Liver (tissue), 9 donors: ENCODE data around the gene GPRIN3. TPM values are rescaled to one million over a fixed set of nuclear protein-coding genes. Genes with fewer than 3 reads are reported as not detected.

Experiments
- DNase-seq: peaks from one replicate; pipeline ENCODE4 v3.0.0-alpha.2; 2017; ENCODE audit warnings: low spot score
- H3K27ac ChIP-seq, 2 donors: one replicate each; pipeline ENCODE4 v1.7.0; 2013; ENCODE audit warnings: inconsistent platforms in 2 of 2, low read length in 2 of 2, control low read depth in 1 of 2, low read depth in 1 of 2, mild to moderate bottlenecking in 1 of 2
- H3K27me3 ChIP-seq, 4 donors: one replicate each; pipeline versions ENCODE4 v1.6.1 to v1.7.0; 2013; ENCODE audit warnings: low read length in 3 of 4, inconsistent platforms in 1 of 4, mild to moderate bottlenecking in 1 of 4, moderate library complexity in 1 of 4; ENCODE audit not compliant: control insufficient read depth in 4 of 4, insufficient read depth in 4 of 4
- H3K36me3 ChIP-seq, 4 donors: one replicate each; pipeline versions ENCODE4 v1.6.1 to v1.7.0; 2013; ENCODE audit warnings: low read length in 3 of 4, mild to moderate bottlenecking in 3 of 4, low read depth in 1 of 4, moderate library complexity in 1 of 4; ENCODE audit not compliant: control insufficient read depth in 4 of 4, insufficient read depth in 3 of 4
- H3K4me1 ChIP-seq, 4 donors: one replicate each; pipeline versions ENCODE4 v1.6.1 to v1.7.0; 2013; ENCODE audit warnings: low read length in 3 of 4, mild to moderate bottlenecking in 3 of 4, moderate library complexity in 1 of 4; ENCODE audit not compliant: control insufficient read depth in 4 of 4, insufficient read depth in 4 of 4
- H3K4me3 ChIP-seq, 3 donors: one replicate each; pipeline versions ENCODE4 v1.6.1 to v1.7.0; 2013; ENCODE audit warnings: low read length in 3 of 3, control low read depth in 1 of 3, low read depth in 1 of 3, mild to moderate bottlenecking in 1 of 3
- H3K9ac ChIP-seq, 2 donors: one replicate each; pipeline ENCODE4 v1.7.0; 2013; ENCODE audit warnings: low read length in 2 of 2, mild to moderate bottlenecking in 2 of 2, moderate library complexity in 2 of 2, control low read depth in 1 of 2, low read depth in 1 of 2
- H3K9me3 ChIP-seq, 4 donors: one replicate each; pipeline versions ENCODE4 v1.6.1 to v1.7.0; 2013; ENCODE audit warnings: low read length in 3 of 4; ENCODE audit not compliant: control insufficient read depth in 4 of 4
- CTCF ChIP-seq: fragments of 150-350 bp; IDR thresholded peaks from 2 replicates; pipeline ENCODE4 v1.5.1; 2017; ENCODE audit warnings: improper control_type of control experiment, low read depth, low read length; ENCODE audit not compliant: missing input control
- EGR1 ChIP-seq, 2 donors: IDR thresholded peaks; 2 replicates each; pipeline ENCODE4 v1.6.1; 2016 to 2018; ENCODE audit warnings: antibody characterized with exemption in 2 of 2, low read depth in 2 of 2
- FOXA2 ChIP-seq: IDR thresholded peaks from 2 replicates; pipeline ENCODE4 v1.6.1; 2016; ENCODE audit warnings: antibody characterized with exemption
- HNF4A ChIP-seq, 2 donors: conservative IDR thresholded peaks; 2 replicates each; pipeline ENCODE4 v1.6.1; 2016; ENCODE audit warnings: antibody characterized with exemption in 2 of 2, mild to moderate bottlenecking in 2 of 2
- HNF4G ChIP-seq: IDR thresholded peaks from 2 replicates; pipeline ENCODE4 v1.6.1; 2016; ENCODE audit warnings: antibody characterized with exemption
- JUND ChIP-seq, 2 donors: IDR thresholded peaks; 2 replicates each; pipeline ENCODE4 v1.6.1; 2016; ENCODE audit warnings: antibody characterized with exemption in 2 of 2
- RAD21 ChIP-seq, 2 donors: IDR thresholded peaks; 2 replicates each; pipeline ENCODE4 v1.6.1; 2016; ENCODE audit warnings: antibody characterized with exemption in 2 of 2, mild to moderate bottlenecking in 2 of 2
- REST ChIP-seq: IDR thresholded peaks from 2 replicates; pipeline ENCODE4 v1.6.1; 2016; ENCODE audit warnings: antibody characterized with exemption, mild to moderate bottlenecking
- RXRA ChIP-seq, 2 donors: IDR thresholded peaks; 2 replicates each; pipeline ENCODE4 v1.6.1; 2017 to 2018; ENCODE audit warnings: antibody characterized with exemption in 2 of 2, mild to moderate bottlenecking in 1 of 2
- YY1 ChIP-seq: IDR thresholded peaks from 2 replicates; pipeline ENCODE4 v1.6.1; 2016; ENCODE audit warnings: antibody characterized with exemption, mild to moderate bottlenecking
- WGBS: extraction: QIAGEN DNeasy Blood & Tissue Kit; methylation state at CpG from one replicate; pipeline ENCODE4 v1.1.7; 2013; 5-methylcytosine and 5-hydroxymethylcytosine counted together
- polyA plus RNA-seq, 2 donors: library from polyadenylated mRNA; stranded (reverse) in 1 of 2; unstranded in 1 of 2; fragments of 200-250 nt in 1 of 2; fragments of >200 nt in 1 of 2; fragmentation: Nextera tagmentation in 1 of 2; extraction: Ambion mirVana in 1 of 2; gene quantifications; one replicate each; pipeline versions ENCODE4 v1.2.1 to v1.2.3, GENCODE V29; 2013 to 2015
- total RNA-seq, 2 donors: library from RNA; depleted of rRNA; stranded (reverse); fragments of >200 nt; gene quantifications; one replicate each; pipeline ENCODE4 v1.2.3, GENCODE V29; 2014
- TF ChIP-seq, protein P1 (sequence below): IDR thresholded peaks from 2 replicates; pipeline ENCODE4 v1.6.1; 2016; ENCODE audit warnings: antibody characterized with exemption
- TF ChIP-seq, protein P2 (sequence below): IDR thresholded peaks from 2 replicates; pipeline ENCODE4 v1.6.1; 2016; ENCODE audit warnings: antibody characterized with exemption
- TF ChIP-seq, protein P3 (sequence below): IDR thresholded peaks from 2 replicates; pipeline ENCODE4 v1.6.1; 2016; ENCODE audit warnings: antibody characterized with exemption
- donor health status: healthy.
- donor health status: healthy.
- donor health status: healthy.
- donor health status: healthy.
- donor health status: healthy.

The GPRIN3 gene
- total and polyA plus RNA-seq, 4 donors, result 0.25 to 1.5 (median 0.95) TPM

DNA sequence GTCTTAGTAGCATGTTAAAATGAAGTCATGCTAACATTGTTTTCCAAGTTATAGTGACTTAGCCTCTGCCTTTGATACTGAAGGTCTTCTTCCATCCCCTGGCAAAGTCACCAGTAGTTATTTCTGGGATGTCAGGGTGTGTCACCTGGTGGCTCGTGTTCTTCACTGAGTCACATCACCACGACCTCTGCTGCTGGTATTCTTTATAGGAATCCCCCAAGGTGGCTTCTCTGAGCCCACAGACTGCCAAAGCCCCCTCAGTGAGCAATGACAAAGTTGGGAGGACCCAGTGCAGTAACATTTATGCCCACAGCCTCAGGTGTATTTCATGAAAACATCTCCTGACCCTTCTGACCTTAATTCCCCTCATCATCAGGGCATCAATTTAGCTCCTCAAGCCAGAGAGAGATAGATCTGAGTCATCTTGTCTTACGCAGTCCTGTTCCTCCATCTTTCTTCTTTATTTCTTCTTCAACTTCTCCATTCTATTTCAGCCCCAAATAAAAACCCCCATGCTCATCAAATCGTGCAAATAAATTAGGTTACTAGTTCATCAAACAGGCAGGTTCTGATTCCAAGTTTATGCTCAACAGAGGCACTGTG is 29.3 kb upstream of the GPRIN3 start (continued):
- TF ChIP-seq REST, result no peak

DNA sequence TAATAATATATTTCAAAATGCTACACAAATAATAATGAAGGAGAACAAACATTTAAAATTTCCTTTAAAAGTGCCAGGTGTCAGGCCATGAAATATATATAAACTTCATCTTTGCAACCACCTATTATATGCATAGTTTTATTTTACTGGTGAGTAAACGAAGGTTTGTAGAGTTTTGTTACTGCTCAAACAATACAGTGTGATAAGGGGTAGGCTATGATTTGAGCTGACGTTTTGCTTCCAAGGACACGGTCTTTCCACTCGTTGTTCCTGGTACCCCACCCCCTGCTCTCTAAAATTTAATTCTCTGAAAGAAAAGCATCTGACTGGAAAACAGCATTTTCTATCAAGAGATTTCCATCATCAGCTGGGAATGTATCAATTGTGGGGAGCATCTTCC is 27.2 kb upstream of the GPRIN3 start:
- 37% methylated on average over 4 of the region's 4 CpGs for WGBS
- DNase-seq, result no peak
- TF ChIP-seq, protein P1, sequence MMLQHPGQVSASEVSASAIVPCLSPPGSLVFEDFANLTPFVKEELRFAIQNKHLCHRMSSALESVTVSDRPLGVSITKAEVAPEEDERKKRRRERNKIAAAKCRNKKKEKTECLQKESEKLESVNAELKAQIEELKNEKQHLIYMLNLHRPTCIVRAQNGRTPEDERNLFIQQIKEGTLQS, result no peak
- TF ChIP-seq, protein P2, sequence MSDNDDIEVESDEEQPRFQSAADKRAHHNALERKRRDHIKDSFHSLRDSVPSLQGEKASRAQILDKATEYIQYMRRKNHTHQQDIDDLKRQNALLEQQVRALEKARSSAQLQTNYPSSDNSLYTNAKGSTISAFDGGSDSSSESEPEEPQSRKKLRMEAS, result no peak
- TF ChIP-seq HNF4G (no peak), HNF4A (conservative IDR thresholded peaks at IDR 0.05) (no peak), EGR1 (IDR thresholded peaks at IDR 0.05; ENCODE audit: low read depth in 2 of 2) (no peak), JUND (IDR thresholded peaks at IDR 0.05) (no peak), RXRA (IDR thresholded peaks at IDR 0.05) (no peak), RAD21 (IDR thresholded peaks at IDR 0.05) (no peak), YY1 (no peak)

DNA sequence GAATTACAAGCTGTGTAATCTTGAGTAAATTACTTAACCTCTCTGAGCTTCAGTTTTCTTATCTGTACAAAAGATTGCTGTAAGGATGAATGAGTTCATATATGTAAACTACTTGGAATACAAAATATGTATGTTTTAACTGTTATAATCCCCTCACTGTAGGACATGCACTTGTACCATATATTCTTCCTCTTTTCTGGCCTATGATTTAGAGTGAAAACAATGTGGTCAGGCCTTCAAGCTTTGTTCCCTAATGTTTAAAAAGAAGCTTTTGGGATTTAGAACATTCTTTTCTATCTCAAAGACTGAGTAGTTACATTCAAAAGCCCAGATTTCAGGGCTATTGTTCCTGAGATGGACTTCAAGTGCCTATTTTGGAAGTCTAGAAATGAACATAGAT is 26.7 kb upstream of the GPRIN3 start:
- H3K27me3 ChIP-seq, result no peaks in the 10 kb centered on the region
- no peak overlapping the region for H3K9ac ChIP-seq
- H3K4me3 ChIP-seq, result no peak overlapping the region
- no peaks in the 10 kb centered on the region for H3K4me1 ChIP-seq
- no peak overlapping the region for H3K27ac ChIP-seq
- DNase-seq, result no peak
- no peaks in the 10 kb centered on the region for H3K36me3 ChIP-seq
- H3K9me3 ChIP-seq, result no peaks in the 10 kb centered on the region
- TF ChIP-seq HNF4G, result no peak
- TF ChIP-seq CTCF, result no peak
- TF ChIP-seq, protein P3, sequence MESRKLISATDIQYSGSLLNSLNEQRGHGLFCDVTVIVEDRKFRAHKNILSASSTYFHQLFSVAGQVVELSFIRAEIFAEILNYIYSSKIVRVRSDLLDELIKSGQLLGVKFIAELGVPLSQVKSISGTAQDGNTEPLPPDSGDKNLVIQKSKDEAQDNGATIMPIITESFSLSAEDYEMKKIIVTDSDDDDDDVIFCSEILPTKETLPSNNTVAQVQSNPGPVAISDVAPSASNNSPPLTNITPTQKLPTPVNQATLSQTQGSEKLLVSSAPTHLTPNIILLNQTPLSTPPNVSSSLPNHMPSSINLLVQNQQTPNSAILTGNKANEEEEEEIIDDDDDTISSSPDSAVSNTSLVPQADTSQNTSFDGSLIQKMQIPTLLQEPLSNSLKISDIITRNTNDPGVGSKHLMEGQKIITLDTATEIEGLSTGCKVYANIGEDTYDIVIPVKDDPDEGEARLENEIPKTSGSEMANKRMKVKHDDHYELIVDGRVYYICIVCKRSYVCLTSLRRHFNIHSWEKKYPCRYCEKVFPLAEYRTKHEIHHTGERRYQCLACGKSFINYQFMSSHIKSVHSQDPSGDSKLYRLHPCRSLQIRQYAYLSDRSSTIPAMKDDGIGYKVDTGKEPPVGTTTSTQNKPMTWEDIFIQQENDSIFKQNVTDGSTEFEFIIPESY, result no peak
- TF ChIP-seq JUND (IDR thresholded peaks at IDR 0.05), result no peak
- no peak for TF ChIP-seq FOXA2

More for the DNA sequence above, 27.2 kb upstream of the GPRIN3 start:
- no peak overlapping the region for H3K27ac ChIP-seq
- no peak overlapping the region for H3K9ac ChIP-seq
- H3K9me3 ChIP-seq, result no peaks in the 10 kb centered on the region
- no peaks in the 10 kb centered on the region for H3K27me3 ChIP-seq
- no peak overlapping the region for H3K4me3 ChIP-seq
- no peaks in the 10 kb centered on the region for H3K36me3 ChIP-seq
- no peaks in the 10 kb centered on the region for H3K4me1 ChIP-seq
